ENCODE measurements around the gene ZNF407. TPM values are rescaled to one million over a fixed set of nuclear protein-coding genes. Genes with fewer than 3 reads are reported as not detected.

Gene ZNF407
- total RNA-seq, 1 donor from 2014 or later, result 24.9 TPM

DNA sequence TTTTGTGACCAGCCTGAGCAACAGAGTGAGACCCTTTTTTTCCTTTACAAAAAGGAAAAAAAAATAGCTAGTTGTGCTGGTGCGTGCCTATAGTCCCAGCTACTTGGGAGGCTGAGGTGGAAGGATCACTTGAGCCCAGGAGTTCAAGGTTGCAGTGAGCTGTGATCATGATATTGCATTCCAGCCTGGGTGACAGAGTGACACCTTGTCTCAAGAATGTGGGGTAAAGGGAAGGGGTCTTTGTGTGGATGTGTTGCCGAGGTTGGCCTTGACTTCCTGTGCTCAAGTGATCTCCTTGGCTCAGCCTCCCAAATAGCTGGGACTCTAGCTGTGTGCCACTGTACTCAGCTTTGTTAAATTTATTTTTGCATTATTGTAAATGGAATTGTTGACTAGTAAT lies 120.6 kb downstream of the ZNF407 start:
- Mint-ChIP-seq H3K27ac (no peak overlapping the region), H3K36me3 (peaks cover 17% of the 10 kb centered on the region), H3K4me1 (peaks cover 9% of the 10 kb centered on the region), H3K4me3 (no peak overlapping the region), H3K9me3 (peaks cover 24% of the 10 kb centered on the region), H3K27me3 (ENCODE audit: low read depth) (no peaks in the 10 kb centered on the region)
- TF ChIP-seq, protein P1, sequence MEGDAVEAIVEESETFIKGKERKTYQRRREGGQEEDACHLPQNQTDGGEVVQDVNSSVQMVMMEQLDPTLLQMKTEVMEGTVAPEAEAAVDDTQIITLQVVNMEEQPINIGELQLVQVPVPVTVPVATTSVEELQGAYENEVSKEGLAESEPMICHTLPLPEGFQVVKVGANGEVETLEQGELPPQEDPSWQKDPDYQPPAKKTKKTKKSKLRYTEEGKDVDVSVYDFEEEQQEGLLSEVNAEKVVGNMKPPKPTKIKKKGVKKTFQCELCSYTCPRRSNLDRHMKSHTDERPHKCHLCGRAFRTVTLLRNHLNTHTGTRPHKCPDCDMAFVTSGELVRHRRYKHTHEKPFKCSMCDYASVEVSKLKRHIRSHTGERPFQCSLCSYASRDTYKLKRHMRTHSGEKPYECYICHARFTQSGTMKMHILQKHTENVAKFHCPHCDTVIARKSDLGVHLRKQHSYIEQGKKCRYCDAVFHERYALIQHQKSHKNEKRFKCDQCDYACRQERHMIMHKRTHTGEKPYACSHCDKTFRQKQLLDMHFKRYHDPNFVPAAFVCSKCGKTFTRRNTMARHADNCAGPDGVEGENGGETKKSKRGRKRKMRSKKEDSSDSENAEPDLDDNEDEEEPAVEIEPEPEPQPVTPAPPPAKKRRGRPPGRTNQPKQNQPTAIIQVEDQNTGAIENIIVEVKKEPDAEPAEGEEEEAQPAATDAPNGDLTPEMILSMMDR (IDR thresholded peaks at IDR 0.05; ENCODE audit: unreplicated experiment), result no peak
- no peak for DNase-seq (ENCODE audit: low spot score in 2 of 2, unreplicated experiment in 2 of 2)

DNA sequence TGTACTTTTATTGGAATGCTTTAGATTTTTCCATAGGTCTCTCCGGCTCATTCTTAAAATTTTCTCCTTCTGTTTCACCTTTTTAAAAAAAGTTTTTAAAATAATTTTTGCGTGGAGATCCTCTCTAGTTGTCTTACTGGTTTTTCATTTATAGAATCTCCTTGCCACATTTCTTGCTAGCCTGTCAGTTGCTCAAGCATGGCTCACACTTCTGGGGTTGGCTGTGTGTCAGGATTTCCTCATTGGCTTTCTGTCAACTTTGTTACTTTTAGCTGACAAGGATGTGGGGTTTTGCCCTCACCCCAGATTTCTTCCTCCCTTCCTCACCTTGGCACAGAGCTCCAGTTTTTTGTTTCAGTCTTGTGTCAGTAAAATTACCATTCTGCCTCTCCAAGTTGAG lies 124.6 kb downstream of the ZNF407 start:
- Mint-ChIP-seq H3K27ac (peak overlapping the region; percentile 15), H3K4me3 (no peak overlapping the region), H3K4me1 (peaks cover 9% of the 10 kb centered on the region), H3K9me3 (peaks cover 27% of the 10 kb centered on the region), H3K36me3 (peaks cover 17% of the 10 kb centered on the region), H3K27me3 (ENCODE audit: low read depth) (no peaks in the 10 kb centered on the region)
- no peak for DNase-seq (ENCODE audit: low spot score in 2 of 2, unreplicated experiment in 2 of 2)
- TF ChIP-seq, protein P1 (IDR thresholded peaks at IDR 0.05; ENCODE audit: unreplicated experiment), result no peak

DNA sequence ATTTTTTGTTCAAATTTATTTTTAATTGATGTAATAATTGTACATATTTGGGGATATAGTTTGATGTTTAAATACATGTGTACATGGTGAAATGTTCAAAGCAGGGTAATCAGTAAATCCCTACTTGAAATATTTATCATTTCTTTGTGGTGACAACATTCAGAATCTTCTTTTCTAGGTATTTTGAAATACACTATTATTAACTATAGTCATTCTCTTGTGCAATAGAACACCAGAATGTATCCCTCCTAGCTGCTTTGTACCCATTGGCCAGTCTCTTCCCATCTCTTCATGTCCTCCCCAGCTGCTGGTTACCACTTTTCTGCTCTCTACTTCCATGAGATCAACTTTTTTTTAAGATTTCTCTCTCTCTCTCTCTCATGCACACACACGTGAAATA lies 126.5 kb downstream of the ZNF407 start:
- no peak for DNase-seq (ENCODE audit: low spot score in 2 of 2, unreplicated experiment in 2 of 2)
- H3K9me3 Mint-ChIP-seq, result peaks cover 27% of the 10 kb centered on the region
- TF ChIP-seq, protein P1 (IDR thresholded peaks at IDR 0.05; ENCODE audit: unreplicated experiment), result no peak
- H3K4me3 Mint-ChIP-seq, result no peak overlapping the region
- no peaks in the 10 kb centered on the region for H3K27me3 Mint-ChIP-seq (ENCODE audit: low read depth)
- no peak overlapping the region for H3K27ac Mint-ChIP-seq
- H3K36me3 Mint-ChIP-seq, result peaks cover 22% of the 10 kb centered on the region
- peaks cover 9% of the 10 kb centered on the region for H3K4me1 Mint-ChIP-seq

DNA sequence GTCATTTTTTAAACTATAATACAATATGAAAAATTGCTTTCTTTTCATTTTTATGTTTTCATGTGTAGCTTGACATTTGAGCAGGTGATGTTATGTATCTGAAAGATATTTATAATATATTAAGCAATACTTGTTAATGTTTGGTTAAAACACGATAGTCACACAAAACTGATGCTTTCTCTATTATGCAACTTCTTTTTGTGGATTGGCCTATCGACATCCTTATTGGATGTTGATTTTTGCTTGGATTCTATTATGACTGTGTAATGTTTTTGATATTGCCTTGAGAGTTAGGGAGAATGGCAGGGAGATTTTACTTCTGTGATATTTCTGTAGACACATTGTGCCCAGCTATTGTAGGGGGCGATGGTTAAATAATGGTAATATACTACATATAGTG lies 128.0 kb downstream of the ZNF407 start:
- no peak overlapping the region for H3K27ac Mint-ChIP-seq
- TF ChIP-seq, protein P1 (IDR thresholded peaks at IDR 0.05; ENCODE audit: unreplicated experiment), result no peak

DNA sequence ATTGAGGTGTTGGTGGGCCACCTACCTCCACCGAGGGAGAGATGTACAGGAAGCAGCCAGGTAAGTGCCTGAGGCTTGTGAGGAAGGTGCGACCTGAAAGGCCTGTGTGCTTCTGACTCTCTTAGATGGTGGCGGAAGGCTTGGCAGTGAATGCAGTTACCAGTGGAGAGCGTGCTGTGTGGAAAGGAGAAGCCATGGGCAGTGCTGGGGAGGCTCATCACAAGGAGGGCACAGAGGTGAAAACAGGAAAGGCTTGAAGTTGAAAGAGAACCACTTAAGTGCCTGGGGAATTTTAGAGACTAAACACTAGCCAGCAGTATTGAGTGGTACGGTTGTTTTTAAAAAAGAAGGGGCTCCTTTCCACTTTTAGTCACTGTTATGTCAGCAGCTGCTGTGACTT lies 130.9 kb downstream of the ZNF407 start:
- Mint-ChIP-seq H3K36me3 (peaks cover 5% of the 10 kb centered on the region), H3K4me3 (no peak overlapping the region), H3K9me3 (peaks cover under 1% of the 10 kb centered on the region), H3K4me1 (no peaks in the 10 kb centered on the region), H3K27me3 (ENCODE audit: low read depth) (no peaks in the 10 kb centered on the region), H3K27ac (no peak overlapping the region)
- DNase-seq (ENCODE audit: low spot score in 2 of 2, unreplicated experiment in 2 of 2), result no peak
- TF ChIP-seq, protein P1 (IDR thresholded peaks at IDR 0.05; ENCODE audit: unreplicated experiment), result no peak

More for the DNA sequence above, 128.0 kb downstream of the ZNF407 start:
- Mint-ChIP-seq H3K4me1 (peaks cover 9% of the 10 kb centered on the region), H3K27me3 (ENCODE audit: low read depth) (no peaks in the 10 kb centered on the region), H3K9me3 (peaks cover 15% of the 10 kb centered on the region), H3K36me3 (peaks cover 11% of the 10 kb centered on the region), H3K4me3 (no peak overlapping the region)
- no peak for DNase-seq (ENCODE audit: low spot score in 2 of 2, unreplicated experiment in 2 of 2)

DNA sequence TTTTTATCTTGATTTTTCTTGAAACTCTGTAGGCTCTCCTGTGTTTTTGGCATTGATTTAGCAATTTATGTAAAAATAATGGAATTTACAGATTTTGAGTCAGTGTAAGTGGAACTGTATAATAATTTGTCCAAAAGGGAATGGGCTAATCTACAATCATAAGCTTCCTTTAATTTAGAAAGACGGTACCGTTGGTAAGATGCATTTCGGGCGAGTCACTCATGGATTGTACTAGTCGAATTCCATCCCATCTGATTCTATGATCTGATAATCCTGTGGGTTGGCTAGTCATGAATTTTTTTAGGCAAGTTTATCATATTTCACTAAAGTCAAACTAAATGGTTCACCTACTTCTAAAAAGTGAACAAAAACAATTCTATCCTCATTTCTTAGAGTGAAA lies 133.4 kb downstream of the ZNF407 start:
- TF ChIP-seq, protein P1 (IDR thresholded peaks at IDR 0.05; ENCODE audit: unreplicated experiment), result no peak
- Mint-ChIP-seq H3K36me3 (peaks cover 5% of the 10 kb centered on the region), H3K4me3 (no peak overlapping the region), H3K4me1 (no peaks in the 10 kb centered on the region), H3K9me3 (no peaks in the 10 kb centered on the region), H3K27me3 (ENCODE audit: low read depth) (no peaks in the 10 kb centered on the region), H3K27ac (no peak overlapping the region)
- no peak for DNase-seq (ENCODE audit: low spot score in 2 of 2, unreplicated experiment in 2 of 2)

All from mesothelial cell of epicardium (in vitro differentiated cells).